HCT116 (cell line): ENCODE measurements around the gene SHANK2. TPM values are rescaled to one million over a fixed set of nuclear protein-coding genes. Genes with fewer than 3 reads are reported as not detected.

Experiments used
- ATAC-seq: fragments of 200-7000 bp; cut with Tn5 transposase; 2 replicates; pipeline ENCODE4 v1.9.1; 2020; ENCODE audit warnings: mild to moderate bottlenecking, moderate library complexity
- BruUV-seq: library from RNA; stranded (reverse); fragments of 400-500 nt; replicated peaks from 2 replicates; lab custom pipeline; 2021; lab: Mats Ljungman, UMichigan
- CTCF ChIA-PET: fragments of 300-600 bp; sonication (Branson Sonifier 250); formaldehyde crosslinking; loops from one replicate; lab custom pipeline; 2021; ENCODE audit warnings: antibody characterized with exemption; lab: Charles Lee
- POLR2A ChIA-PET: fragments of 300-600, 350-600 bp; sonication (Branson Sonifier 250); formaldehyde crosslinking; loops from one replicate; lab custom pipeline; 2021; ENCODE audit warnings: antibody characterized with exemption; lab: Charles Lee
- RAD21 ChIA-PET, 2 experiments: fragments of 300-600 bp; sonication (Branson Sonifier 250); formaldehyde crosslinking; loops; one replicate each; lab custom pipeline; 2023; ENCODE audit warnings: low total read pairs in 2 of 2; ENCODE audit not compliant: uncharacterized antibody in 2 of 2, unreplicated experiment in 2 of 2, low non-redundant PET in 1 of 2; lab: Charles Lee
- DNase-seq: peaks from one replicate; pipeline ENCODE4 v3.0.0-alpha.2; 2010; ENCODE audit warnings: low read depth, low spot score
- H2AFZ ChIP-seq: fragments of 200-600 bp; shearing (Covaris generic), sonication (generic); 2 replicates; pipeline ENCODE4 v1.6.1; 2017; ENCODE audit warnings: low read depth, mixed run types, mixed read lengths, antibody characterized with exemption, low read length; ENCODE audit not compliant: poor library complexity, severe bottlenecking
- H3K27ac ChIP-seq: 2 replicates; pipeline ENCODE4 v1.5.1; 2012; ENCODE audit warnings: low read depth, low read length
- H3K27me3 ChIP-seq: fragments of 200-600 bp; sonication (generic); 2 replicates; pipeline ENCODE4 v1.6.1; 2016; ENCODE audit warnings: mixed run types, low read length, mixed read lengths; ENCODE audit not compliant: insufficient read depth
- H3K36me3 ChIP-seq, 2 experiments: fragments of 200-500 bp in 1 of 2; fragments of 200-600 bp in 1 of 2; sonication (Bioruptor generic) in 1 of 2; sonication (generic) in 1 of 2; 2 replicates each; pipeline versions ENCODE4 v1.5.1 to v1.6.1; 2014 to 2016; ENCODE audit warnings: low read length in 2 of 2, inconsistent platforms in 1 of 2, mixed read lengths in 1 of 2, mixed run types in 1 of 2; ENCODE audit not compliant: insufficient read depth in 2 of 2, control insufficient read depth in 1 of 2
- H3K4me1 ChIP-seq, 2 experiments: fragments of 200-600 bp in 1 of 2; sonication (generic) in 1 of 2; 2 replicates each; pipeline versions ENCODE4 v1.5.1 to v1.6.1; 2012 to 2017; ENCODE audit warnings: low read length in 2 of 2, inconsistent platforms in 1 of 2, mild to moderate bottlenecking in 1 of 2, mixed read lengths in 1 of 2, mixed run types in 1 of 2, moderate library complexity in 1 of 2; ENCODE audit not compliant: insufficient read depth in 2 of 2, control insufficient read depth in 1 of 2
- H3K4me2 ChIP-seq: fragments of 200-600 bp; sonication (generic); 2 replicates; pipeline ENCODE4 v1.6.1; 2017; ENCODE audit warnings: mixed run types, low read length, mixed read lengths
- H3K4me3 ChIP-seq, 2 experiments: fragments of 200-600 bp in 1 of 2; sonication (generic) in 1 of 2; replicated peaks in 1 of 2; 2 replicates each; pipeline ENCODE4 v1.5.1; 2011 to 2016; ENCODE audit warnings: low read length in 2 of 2, control low read depth in 1 of 2, low read depth in 1 of 2, mild to moderate bottlenecking in 1 of 2, mixed read lengths in 1 of 2, mixed run types in 1 of 2
- H3K79me2 ChIP-seq: fragments of 200-600 bp; sonication (generic); 2 replicates; pipeline ENCODE4 v1.6.1; 2017; ENCODE audit warnings: mild to moderate bottlenecking, mixed run types, low read length, moderate library complexity, mixed read lengths; ENCODE audit not compliant: insufficient read depth
- H3K9ac ChIP-seq: fragments of 200-600 bp; sonication (generic); 2 replicates; pipeline ENCODE4 v1.6.1; 2016; ENCODE audit warnings: low read length, mixed read lengths
- H3K9me2 ChIP-seq: fragments of 200-600 bp; sonication (generic), shearing (Covaris generic); 2 replicates; pipeline ENCODE4 v1.6.1; 2017; ENCODE audit warnings: mixed run types, mild to moderate bottlenecking, moderate library complexity; ENCODE audit not compliant: insufficient read depth
- H3K9me3 ChIP-seq, 2 experiments: fragments of 200-500 bp in 1 of 2; fragments of 200-600 bp in 1 of 2; sonication (Bioruptor generic) in 1 of 2; sonication (generic) in 1 of 2; 2 replicates each; pipeline ENCODE4 v1.6.1; 2014 to 2017; ENCODE audit warnings: low read length in 2 of 2, mixed read lengths in 2 of 2, inconsistent platforms in 1 of 2, low read depth in 1 of 2, mild to moderate bottlenecking in 1 of 2, mixed run types in 1 of 2, moderate library complexity in 1 of 2; ENCODE audit not compliant: control insufficient read depth in 1 of 2, insufficient read depth in 1 of 2
- H4K20me1 ChIP-seq: fragments of 200-600 bp; sonication (generic), shearing (Covaris generic); 2 replicates; pipeline ENCODE4 v1.6.1; 2017; ENCODE audit warnings: mixed run types, mild to moderate bottlenecking, moderate library complexity; ENCODE audit not compliant: insufficient read depth
- CBX3 ChIP-seq: IDR thresholded peaks from 2 replicates; pipeline ENCODE4 v1.6.1; 2012; ENCODE audit warnings: low read depth
- JUND ChIP-seq: IDR thresholded peaks from 2 replicates; pipeline ENCODE4 v1.6.1; 2012
- MAX ChIP-seq: IDR thresholded peaks from 2 replicates; pipeline ENCODE4 v1.6.1; 2012
- POLR2AphosphoS5 ChIP-seq: IDR thresholded peaks from 2 replicates; pipeline ENCODE4 v1.6.1; 2011; ENCODE audit warnings: mild to moderate bottlenecking, low read depth, low read length, moderate library complexity
- SIN3A ChIP-seq: IDR thresholded peaks from 2 replicates; pipeline ENCODE4 v1.6.1; 2012; ENCODE audit warnings: low read depth
- TCF7L2 ChIP-seq: IDR thresholded peaks from 2 replicates; pipeline ENCODE4 v1.7.0; 2011; ENCODE audit warnings: borderline replicate concordance, inconsistent platforms; ENCODE audit not compliant: insufficient read depth, insufficient read length; ENCODE audit errors: extremely low read depth
- YY1 ChIP-seq: IDR thresholded peaks from 2 replicates; pipeline ENCODE4 v1.6.1; 2011; ENCODE audit warnings: low read length, low read depth, moderate library complexity, mild to moderate bottlenecking; ENCODE audit not compliant: insufficient replicate concordance; ENCODE audit errors: extremely low read depth
- ZFX ChIP-seq: fragments of 450-650 bp; IDR thresholded peaks from 2 replicates; pipeline ENCODE4 v1.6.1; 2017
- intact Hi-C: fragments of 100-400 bp; cut with micrococcal nuclease; formaldehyde crosslinking; loops from 2 replicates; pipeline ENCODE4 v1.10.0; 2022
- total RNA-seq: library from RNA; stranded (reverse); gene quantifications from one replicate; pipeline ENCODE4 v1.2.1, GENCODE V29; 2021; ENCODE audit not compliant: unreplicated experiment
- TF ChIP-seq, protein P1 (sequence below): IDR thresholded peaks from 2 replicates; pipeline ENCODE4 v1.6.1; 2012; ENCODE audit warnings: low read depth

Gene SHANK2
- total RNA-seq, 1 experiment from 2014 or later: 16.9 TPM

DNA sequence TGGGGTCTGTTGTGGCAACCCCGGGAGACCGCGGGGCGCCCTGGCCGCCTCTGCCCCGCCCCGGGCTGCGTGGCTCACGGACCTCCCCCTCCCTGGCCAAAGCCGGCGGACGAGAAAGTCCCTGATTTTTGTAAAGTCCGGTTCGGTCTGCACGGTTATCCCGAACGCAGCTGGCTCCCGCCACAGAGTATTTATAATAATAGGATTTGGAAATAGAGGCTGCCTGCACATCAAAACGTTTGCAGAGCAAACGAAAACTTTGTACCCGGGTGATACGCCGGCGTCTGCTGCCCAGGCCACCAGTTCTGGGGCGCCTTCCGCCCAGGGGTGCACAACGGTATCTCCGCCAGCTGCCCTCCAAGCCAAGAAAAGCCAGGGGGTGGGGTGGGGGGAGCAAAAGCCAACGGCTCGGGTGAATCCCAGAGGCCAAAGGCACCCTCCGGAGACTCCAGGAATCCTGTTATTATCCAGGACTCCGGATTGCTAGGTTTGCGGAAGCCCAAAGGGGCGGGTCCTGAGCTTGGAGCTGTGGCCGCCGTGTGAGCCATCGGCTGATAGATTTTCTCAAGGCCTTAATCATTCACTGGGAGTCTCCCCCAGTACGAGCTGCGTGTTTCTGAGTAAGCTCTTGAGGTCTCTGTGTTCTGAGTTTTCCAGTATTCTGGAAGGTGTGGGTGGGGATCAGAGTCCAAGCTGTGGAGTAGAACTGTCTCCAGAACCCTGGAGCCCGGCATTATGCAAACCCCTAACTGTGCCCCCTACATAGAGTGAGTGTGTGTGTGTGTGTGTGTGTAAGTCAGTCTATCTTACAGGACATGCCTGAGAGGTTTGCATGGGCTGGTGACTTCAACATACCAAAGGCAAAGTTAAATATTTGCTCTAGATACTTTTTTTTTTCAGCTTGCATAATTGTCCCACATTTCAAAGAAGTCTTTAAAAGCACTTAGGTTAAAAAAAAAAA, 673 bp upstream of the SHANK2 start:
- Histone ChIP-seq H3K9me3 (no peaks in the 10 kb centered on the region), H3K9ac (peak overlapping the region; percentile 70), H3K27ac (peak overlapping the region; percentile 85), H3K9me2 (no peaks in the 10 kb centered on the region), H3K4me1 (peaks cover 5 to 13% of the 10 kb centered on the region in 2 experiments), H3K27me3 (no peaks in the 10 kb centered on the region), H3K79me2 (peaks cover 4% of the 10 kb centered on the region; the same call in 1 of the 2 replicates), H2AFZ (peak overlapping the region; percentile 91), H3K4me3 (peak overlapping the region; percentile 68 to 81), H3K4me2 (peak overlapping the region; percentile 99)
- CTCF ChIA-PET: interaction anchor here (0.8 to 3.0 kb wide), 3 partner anchors 46 to 166 kb away, joined by 3 to 15 read pairs (median 3); no protein-coding TSS in a partner anchor
- peak; percentile 80 for ATAC-seq
- BruUV-seq: no TSS peak
- DNase-seq: peak; percentile 48
- RAD21 ChIA-PET: no interaction called here
- intact Hi-C loops: loop anchor here (2.0 kb wide), 2 partner anchors 46 to 132 kb away; no protein-coding TSS in a partner anchor
- TF ChIP-seq JUND (no peak), YY1 (no peak), CBX3 (no peak), MAX (no peak), SIN3A (no peak), ZFX (no peak), TCF7L2 (no peak), POLR2AphosphoS5 (0 out of 2 replicates have a peak, but pooled peaks have one; percentile 12)
- TF ChIP-seq, protein P1, sequence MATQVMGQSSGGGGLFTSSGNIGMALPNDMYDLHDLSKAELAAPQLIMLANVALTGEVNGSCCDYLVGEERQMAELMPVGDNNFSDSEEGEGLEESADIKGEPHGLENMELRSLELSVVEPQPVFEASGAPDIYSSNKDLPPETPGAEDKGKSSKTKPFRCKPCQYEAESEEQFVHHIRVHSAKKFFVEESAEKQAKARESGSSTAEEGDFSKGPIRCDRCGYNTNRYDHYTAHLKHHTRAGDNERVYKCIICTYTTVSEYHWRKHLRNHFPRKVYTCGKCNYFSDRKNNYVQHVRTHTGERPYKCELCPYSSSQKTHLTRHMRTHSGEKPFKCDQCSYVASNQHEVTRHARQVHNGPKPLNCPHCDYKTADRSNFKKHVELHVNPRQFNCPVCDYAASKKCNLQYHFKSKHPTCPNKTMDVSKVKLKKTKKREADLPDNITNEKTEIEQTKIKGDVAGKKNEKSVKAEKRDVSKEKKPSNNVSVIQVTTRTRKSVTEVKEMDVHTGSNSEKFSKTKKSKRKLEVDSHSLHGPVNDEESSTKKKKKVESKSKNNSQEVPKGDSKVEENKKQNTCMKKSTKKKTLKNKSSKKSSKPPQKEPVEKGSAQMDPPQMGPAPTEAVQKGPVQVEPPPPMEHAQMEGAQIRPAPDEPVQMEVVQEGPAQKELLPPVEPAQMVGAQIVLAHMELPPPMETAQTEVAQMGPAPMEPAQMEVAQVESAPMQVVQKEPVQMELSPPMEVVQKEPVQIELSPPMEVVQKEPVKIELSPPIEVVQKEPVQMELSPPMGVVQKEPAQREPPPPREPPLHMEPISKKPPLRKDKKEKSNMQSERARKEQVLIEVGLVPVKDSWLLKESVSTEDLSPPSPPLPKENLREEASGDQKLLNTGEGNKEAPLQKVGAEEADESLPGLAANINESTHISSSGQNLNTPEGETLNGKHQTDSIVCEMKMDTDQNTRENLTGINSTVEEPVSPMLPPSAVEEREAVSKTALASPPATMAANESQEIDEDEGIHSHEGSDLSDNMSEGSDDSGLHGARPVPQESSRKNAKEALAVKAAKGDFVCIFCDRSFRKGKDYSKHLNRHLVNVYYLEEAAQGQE: no peak
- TF ChIP-seq, all 23 proteins: peak for 1
- POLR2A ChIA-PET: interaction anchor here (1.6 kb wide), 1 partner anchor 10 kb away, joined by 3 read pairs; no protein-coding TSS in a partner anchor
- no peaks in the 10 kb centered on the region for H4K20me1 ChIP-seq
- H3K36me3 ChIP-seq: no peaks in the 10 kb centered on the region
